Measurements from ENCODE around the gene C4orf50. TPM values are rescaled to one million over a fixed set of nuclear protein-coding genes. Genes with fewer than 3 reads are reported as not detected.

Gene C4orf50
- total and polyA plus RNA-seq, 2 of the 4 experiments (the other 2 are of a cell fraction) = not detected

- no peak for DNase-seq
Observed at GRCh38 chr4:5912614-5913019, 105.6 kb downstream of the C4orf50 start.

More at GRCh38 chr4:5912614-5913019, 105.6 kb downstream of the C4orf50 start:
- Histone ChIP-seq H2BK120ac (ENCODE audit: low read depth, low read length) (no peak overlapping the region), H4K5ac (ENCODE audit: low read depth, low read length) (no peak overlapping the region), H3K9ac (ENCODE audit: low read depth, low read length) (no peak overlapping the region), H3K14ac (replicated peaks; ENCODE audit: low read depth, low read length) (no peak overlapping the region), H3K18ac (ENCODE audit: low read depth, low read length) (no peak overlapping the region), H2AFZ (replicated peaks; ENCODE audit: low read length, poor library complexity) (no peak overlapping the region), H3K56ac (ENCODE audit: extremely low read depth, insufficient read depth, low read length) (no peak overlapping the region), H3K79me1 (ENCODE audit: low read depth in 1 of 2, low read length in 2 of 2) (no peaks in the 10 kb centered on the region), H4K91ac (ENCODE audit: insufficient read depth, low read depth, low read length) (no peak overlapping the region), H3K4me3 (ENCODE audit: insufficient read depth, low read depth, low read length) (no peak overlapping the region), H2AK9ac (replicated peaks; ENCODE audit: low read depth, low read length, poor library complexity) (no peak overlapping the region), H3K23ac (ENCODE audit: low read depth, low read length) (no peak overlapping the region), H3K9me3 (ENCODE audit: control insufficient read depth, insufficient read depth, low read length) (0 out of 2 replicates have a peak, but pooled peaks cover 1% of the 10 kb centered on the region), H3K9me1 (ENCODE audit: insufficient read depth, low read length) (no peaks in the 10 kb centered on the region), H2BK15ac (ENCODE audit: low read depth, low read length) (no peak overlapping the region), H3K4me1 (ENCODE audit: control insufficient read depth, insufficient read depth, low read length) (no peaks in the 10 kb centered on the region), H2BK20ac (ENCODE audit: low read depth, low read length) (no peak overlapping the region), H2AK5ac (ENCODE audit: low read depth, low read length) (no peak overlapping the region), H3K36me3 (ENCODE audit: control insufficient read depth, insufficient read depth, low read length) (no peaks in the 10 kb centered on the region), H3K4ac (ENCODE audit: low read depth, low read length) (no peak overlapping the region), H3K27me3 (ENCODE audit: control insufficient read depth, insufficient read depth, low read length) (0 out of 2 replicates have a peak, but pooled peaks cover under 1% of the 10 kb centered on the region), H2BK5ac (ENCODE audit: low read depth, low read length, poor library complexity, severe bottlenecking) (no peak overlapping the region), H4K8ac (ENCODE audit: low read depth in 2 of 2, low read length in 2 of 2) (no peak overlapping the region), H3K27ac (ENCODE audit: insufficient read depth, low read length) (no peak overlapping the region), H3K4me2 (ENCODE audit: low read depth, low read length) (no peak overlapping the region), H4K20me1 (ENCODE audit: insufficient read depth, low read length) (no peaks in the 10 kb centered on the region)
- TF ChIP-seq, protein P1, sequence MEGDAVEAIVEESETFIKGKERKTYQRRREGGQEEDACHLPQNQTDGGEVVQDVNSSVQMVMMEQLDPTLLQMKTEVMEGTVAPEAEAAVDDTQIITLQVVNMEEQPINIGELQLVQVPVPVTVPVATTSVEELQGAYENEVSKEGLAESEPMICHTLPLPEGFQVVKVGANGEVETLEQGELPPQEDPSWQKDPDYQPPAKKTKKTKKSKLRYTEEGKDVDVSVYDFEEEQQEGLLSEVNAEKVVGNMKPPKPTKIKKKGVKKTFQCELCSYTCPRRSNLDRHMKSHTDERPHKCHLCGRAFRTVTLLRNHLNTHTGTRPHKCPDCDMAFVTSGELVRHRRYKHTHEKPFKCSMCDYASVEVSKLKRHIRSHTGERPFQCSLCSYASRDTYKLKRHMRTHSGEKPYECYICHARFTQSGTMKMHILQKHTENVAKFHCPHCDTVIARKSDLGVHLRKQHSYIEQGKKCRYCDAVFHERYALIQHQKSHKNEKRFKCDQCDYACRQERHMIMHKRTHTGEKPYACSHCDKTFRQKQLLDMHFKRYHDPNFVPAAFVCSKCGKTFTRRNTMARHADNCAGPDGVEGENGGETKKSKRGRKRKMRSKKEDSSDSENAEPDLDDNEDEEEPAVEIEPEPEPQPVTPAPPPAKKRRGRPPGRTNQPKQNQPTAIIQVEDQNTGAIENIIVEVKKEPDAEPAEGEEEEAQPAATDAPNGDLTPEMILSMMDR (conservative IDR thresholded peaks at IDR 0.05; ENCODE audit: low read depth, low read length) = no peak
- TF ChIP-seq RCOR1 (IDR thresholded peaks at IDR 0.05; ENCODE audit: insufficient replicate concordance, low read length) = no peak
- no peak for TF ChIP-seq NFE2L2 (IDR thresholded peaks at IDR 0.05; ENCODE audit: low read depth, low read length)
- no peak for TF ChIP-seq MAZ (IDR thresholded peaks at IDR 0.05; ENCODE audit: borderline replicate concordance, low read depth, low read length)
- no TSS peak for BruUV-seq (replicated peaks)
- intact Hi-C loops (cut with micrococcal nuclease) (no loop called here), in situ Hi-C loops (cut with MboI; ENCODE audit: low sequenced_read_pairs) (no loop called here), dilution Hi-C loops (cut with HindIII; ENCODE audit: low sequenced_read_pairs, unreplicated experiment) (no loop called here)
- no peak; the same call in 1 of the 2 replicates for ATAC-seq (ENCODE audit: low read depth)
- POLR2A ChIA-PET (ENCODE audit: unreplicated experiment) = no interaction called here
- CTCF ChIA-PET = no interaction called here
- no CpG with 5 or more reads among the region's 1 CpG for WGBS, 2 experiments (ENCODE audit: extremely low coverage in 2 of 2, insufficient read length in 1 of 2)

Data from IMR-90 (cell line).